NCI-H82 (cell line): Measurements from ENCODE around the gene IFNL4.
"Not testable (repeated sequence)": the region's sequence is repeated elsewhere in the genome, so short reads cannot be mapped to it uniquely, and the experiment has no call there.

Source experiments
- DNase-seq: peaks from one replicate; lab custom pipeline; 2025; lab: John Stamatoyannopoulos, UW

The IFNL4 gene

DNA sequence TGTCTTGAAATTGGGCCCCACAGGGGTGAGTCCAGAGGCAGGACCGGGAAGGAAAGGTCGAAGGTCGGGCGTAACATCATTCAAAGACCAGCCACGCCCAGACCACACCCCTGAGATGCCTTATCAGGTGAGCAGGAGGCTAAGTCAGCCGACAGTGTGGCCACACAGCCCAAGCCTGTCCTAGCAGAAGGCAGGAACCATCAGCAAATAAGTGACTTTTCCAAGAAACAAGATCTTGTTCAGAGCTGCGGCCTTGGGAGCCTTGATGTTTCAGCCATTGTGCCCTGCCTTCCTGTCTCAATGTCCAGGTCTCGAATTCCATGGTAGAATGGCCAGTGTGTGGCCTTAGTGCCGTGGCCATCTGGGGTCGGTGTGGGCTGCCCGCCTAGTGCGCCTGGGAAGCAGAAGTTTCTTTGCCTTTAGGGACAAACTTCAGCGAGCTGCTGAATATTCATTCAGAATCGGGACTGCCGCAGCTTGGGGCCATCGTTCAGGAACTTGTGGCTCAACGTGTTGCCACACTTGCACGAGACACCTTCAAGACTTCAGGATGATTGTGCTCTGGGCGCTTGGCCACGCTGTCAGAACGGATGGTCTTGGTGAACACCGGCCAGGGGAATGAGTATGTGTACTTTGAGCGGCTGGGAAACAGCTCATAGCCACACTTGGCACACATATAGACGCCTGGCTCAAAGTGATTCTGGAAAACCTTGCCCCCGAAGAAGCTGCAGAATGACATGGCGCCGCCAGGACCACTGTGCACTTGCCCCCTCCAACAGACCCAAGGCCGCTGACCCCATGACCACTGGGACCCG lies 6.1 kb upstream of the IFNL4 start:
- no peak for DNase-seq

DNA sequence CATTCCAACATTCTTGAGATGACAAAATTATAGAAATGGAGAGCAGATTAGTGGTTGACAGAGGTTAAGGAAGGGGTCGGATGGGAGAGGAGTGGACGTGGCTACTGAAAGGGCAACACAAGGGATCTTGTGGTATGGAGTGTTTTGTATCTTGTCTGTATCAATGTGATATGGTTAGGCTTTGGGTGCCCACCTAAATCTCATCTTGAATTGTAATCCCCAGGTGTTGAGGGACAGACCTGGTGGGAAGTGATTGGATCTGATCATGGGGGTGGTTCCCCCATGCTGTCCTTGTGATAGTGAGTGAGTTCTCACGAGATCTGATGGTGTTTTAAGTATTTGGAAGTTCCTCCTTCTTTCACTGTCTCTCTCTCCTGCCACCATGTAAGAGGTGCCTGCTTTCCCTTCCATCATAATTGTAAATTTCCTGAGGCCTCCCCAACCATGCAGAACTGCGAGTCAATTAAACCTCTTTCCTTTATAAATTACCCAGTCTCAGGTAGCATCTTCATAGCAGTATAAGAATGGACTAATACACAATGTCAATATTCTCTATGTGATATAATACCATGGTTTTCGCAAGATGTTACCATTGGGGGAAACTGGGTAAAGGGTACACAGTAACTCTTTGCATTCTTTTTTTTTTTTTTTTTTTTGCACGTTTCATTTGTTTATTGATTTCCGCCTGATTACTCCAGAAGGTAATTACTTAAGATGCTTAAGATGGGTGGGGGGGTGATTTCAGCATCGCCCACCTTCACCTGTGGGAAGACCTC lies 4.9 kb upstream of the IFNL4 start:
- no peak for DNase-seq

DNA sequence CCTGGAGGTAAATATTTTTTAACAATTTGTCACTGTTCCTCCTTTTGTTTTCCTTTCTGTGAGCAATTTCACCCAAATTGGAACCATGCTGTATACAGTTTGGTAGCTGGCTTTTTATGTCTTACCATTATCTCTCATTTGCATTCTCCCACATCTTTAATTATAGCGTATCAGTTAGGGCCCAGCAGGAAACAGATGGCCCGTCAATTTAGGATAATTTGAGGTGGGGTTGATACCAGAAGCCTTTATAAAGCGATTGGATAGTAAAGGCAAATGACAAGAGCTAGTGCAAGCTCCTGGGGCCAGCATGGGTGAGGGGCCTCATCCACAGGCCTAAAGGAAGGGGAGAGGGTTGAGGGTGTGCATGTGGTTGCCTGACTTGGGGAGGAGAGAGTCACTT lies 3.8 kb upstream of the IFNL4 start:
- DNase-seq: peak; percentile 55

GRCh38 chr19:39251846-39252245 lies 3.2 kb upstream of the IFNL4 start:
- no peak for DNase-seq

GRCh38 chr19:39251081-39251480 lies 2.4 kb upstream of the IFNL4 start:
- DNase-seq: no peak

DNA sequence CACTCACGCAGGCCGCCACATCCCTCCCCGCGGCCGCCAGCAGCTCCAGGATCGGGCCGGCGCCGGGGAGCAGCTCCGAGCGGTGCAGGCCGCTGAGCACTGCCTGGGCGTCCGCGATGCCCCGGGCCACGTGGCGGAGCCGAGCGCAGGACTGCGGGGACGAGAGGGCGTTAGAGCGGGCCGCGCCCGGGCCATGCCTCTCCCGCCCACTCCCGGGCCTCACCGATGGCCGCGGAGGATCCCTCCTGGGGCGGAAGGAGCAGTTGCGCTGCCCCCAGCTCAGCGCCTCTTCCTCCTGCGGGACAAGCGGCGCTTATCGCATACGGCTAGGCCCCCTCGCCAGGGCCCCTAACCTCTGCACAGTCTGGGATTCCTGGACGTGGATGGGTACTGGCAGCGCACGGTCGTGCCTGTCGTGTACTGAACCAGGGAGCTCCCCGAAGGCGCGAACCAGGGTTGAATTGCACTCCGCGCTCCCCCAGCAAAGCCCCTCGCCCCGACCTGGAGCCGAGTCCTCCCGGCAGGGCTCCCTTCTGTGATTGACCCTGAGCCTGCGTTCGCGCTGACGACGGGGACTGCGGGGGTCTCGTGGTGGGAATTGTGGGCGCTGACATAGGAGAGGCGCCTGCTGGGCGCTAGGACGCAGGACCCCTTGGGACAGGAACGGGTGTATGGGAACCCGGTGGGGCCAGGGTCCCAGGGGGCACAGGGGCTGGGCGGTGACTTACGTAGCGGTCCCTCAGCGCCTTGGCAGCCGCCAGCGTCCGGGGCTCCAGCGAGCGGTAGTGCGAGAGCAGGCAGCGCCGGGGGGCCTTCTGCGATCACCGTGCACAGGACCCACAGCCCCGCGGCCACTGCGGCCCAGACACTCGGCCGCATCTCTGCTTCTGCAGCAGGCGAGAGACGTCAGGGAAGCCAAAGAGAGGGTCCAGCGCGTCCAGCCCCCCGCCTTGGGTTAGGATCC lies 673 bp downstream of the IFNL4 start:
- DNase-seq: no peak

GRCh38 chr19:39246951-39247669 lies 1.5 kb downstream of the IFNL4 start:
- DNase-seq: peak; percentile 73

GRCh38 chr19:39245166-39245565 lies 3.5 kb downstream of the IFNL4 start:
- not testable (repeated sequence) for DNase-seq

- DNase-seq: not testable (repeated sequence)
Observed at GRCh38 chr19:39244410-39245100, 4.1 kb downstream of the IFNL4 start, which contains the start of gene IFNL3. Gene IFNL3, minus strand, starts transcription at chr19:39245006. Its CDS starts 39 bp downstream, at chr19:39244967.

DNA sequence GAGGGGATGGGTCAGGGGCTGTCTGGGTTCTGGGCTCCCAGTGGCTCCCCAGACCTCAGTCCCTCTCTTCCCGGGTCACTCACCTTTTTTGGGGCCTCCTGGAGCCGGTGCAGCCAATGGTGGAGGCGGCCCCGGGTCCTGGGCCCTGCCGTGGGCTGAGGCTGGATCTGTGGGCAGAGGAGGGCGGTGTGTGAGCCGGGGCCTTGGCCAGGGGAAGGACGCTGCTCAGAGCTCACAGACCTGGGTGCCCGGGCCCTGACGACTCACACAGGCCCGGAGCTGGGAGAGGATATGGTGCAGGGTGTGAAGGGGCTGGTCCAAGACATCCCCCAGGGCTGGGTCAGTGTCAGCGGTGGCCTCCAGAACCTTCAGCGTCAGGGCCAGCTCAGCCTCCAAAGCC lies 4.9 kb downstream of the IFNL4 start:
- DNase-seq: not testable (repeated sequence)

DNA sequence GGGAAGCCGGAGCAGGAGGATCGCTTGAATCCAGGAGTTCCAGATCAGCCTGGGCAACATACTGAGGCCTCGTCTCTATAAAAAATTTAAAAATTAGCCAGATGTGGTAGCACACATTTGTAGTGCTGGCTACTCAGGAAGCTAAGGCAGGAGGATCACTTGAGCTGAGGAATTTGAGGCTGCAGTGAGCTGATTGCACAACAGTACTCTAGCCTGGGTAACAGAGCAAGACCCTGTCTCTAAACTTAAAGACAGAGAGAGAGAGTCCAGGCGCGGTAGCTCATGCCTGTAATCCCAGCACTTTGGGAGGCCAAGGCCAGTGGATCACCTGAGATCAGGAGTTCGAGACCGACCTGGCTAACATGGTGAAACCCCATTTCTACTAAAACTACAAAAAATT lies 8.2 kb downstream of the IFNL4 start:
- DNase-seq: no peak

DNA sequence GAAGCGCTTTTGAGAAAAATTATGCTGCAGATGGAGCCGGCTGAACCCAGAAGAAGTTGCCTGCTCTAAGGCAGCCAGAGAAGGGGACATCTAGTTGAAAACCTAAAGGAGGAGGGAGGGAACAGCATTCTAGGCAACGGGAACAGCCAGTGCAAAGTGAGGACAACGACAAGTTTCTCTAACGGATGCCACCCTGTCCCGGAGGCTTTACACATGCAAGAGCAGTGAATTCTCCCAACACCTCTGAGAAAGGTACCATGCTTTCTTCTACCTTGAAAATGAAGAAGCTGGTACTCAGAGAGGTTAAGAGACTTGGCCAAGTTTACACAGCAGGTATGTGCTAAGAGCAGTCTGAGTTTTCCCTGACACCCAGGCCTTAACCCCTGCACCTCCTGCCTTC lies 9.7 kb downstream of the IFNL4 start:
- DNase-seq: no peak

- DNase-seq: no peak
Observed at GRCh38 chr19:39238209-39238608, 10.4 kb downstream of the IFNL4 start.

GRCh38 chr19:39237200-39238184 lies 11.2 kb downstream of the IFNL4 start:
- peak; percentile 17 for DNase-seq

DNA sequence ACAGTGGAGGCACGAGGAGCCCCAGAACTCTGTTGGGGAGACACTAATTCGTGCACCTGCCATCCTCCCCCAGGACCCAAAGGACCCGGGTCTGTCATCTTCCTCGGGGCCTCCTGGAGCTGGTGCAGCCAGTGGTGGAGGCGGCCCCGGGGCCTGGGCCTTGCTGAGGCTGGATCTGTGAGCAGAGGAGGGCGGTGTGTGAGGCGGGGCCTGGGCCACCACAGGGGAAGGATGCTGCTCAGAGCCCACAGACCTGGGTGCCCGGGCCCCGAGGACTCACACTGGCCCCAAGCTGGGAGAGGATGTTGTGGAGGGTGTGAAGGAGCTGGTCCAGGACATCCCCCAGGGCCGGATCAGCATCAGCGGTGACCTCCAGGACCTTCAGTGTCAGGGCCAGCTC lies 12.1 kb downstream of the IFNL4 start:
- DNase-seq: no peak

DNA sequence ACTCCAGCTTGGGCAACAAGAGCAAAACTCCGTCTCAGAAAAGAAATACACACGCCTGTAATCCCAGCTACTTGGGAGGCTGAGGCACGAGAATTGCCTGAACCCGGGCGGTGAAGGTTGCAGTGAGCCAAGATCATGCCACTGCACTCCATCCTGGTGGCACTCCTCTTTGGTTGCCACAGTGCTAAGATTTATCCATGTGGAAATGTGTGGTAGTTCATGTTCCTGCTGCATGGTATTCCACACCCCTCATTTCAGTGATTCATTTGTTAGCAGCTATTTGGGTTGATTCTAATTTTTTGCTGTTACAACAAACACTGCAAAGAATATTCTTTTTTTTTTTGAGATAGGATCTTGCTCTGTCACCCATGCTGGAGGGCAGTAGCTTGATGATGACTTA lies 15.9 kb downstream of the IFNL4 start:
- no peak for DNase-seq

DNA sequence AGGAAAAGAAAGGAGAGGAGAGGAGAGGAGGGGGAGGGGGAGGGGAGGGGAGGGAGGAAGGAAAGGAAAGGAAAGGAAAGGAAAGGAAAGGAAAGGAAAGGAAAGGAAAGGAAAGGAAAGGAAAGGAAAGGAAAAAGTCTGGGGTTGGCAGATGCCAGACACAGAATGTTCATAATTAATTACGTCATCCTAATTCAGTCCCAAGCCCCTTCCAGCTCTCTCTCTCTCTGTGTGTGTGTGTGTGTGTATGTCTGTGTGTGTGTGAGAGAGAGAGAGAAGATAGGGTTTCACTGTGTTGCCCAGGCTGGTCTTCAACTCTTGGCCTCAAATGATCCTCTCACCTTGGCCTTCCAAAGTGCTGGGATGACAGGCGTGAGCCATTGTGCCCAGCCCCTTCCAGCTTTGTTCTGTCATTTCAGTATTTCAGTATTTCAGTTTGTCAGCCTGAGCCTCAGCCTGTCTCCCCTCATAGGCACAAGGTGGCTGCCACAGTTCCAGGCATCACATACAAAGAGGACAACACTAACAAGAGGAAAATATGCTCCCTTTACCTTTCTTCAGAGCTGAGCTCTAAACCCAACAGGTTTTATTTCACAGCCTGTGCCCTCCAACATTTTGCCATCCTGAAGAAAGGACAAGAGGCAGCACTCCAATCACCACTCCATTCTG lies 18.4 kb downstream of the IFNL4 start:
- no peak for DNase-seq

GRCh38 chr19:39224910-39225309 lies 23.7 kb downstream of the IFNL4 start:
- peak; percentile 48 for DNase-seq

- DNase-seq: no peak
Observed at GRCh38 chr19:39223703-39224279, 24.9 kb downstream of the IFNL4 start.
